Stomach (tissue), 4 donors: Measurements from ENCODE around the gene SMIM22.

ENCODE experiments used
- EP300 ChIP-seq: sonication (generic); formaldehyde crosslinking; IDR thresholded peaks from one replicate; pipeline ENCODE4 v1.6.1; 2017; ENCODE audit warnings: antibody characterized with exemption
- POLR2A ChIP-seq, 4 donors: fragments of 450-650 bp; IDR thresholded peaks; one replicate each; pipeline ENCODE4 v1.6.1; 2016; ENCODE audit warnings: antibody characterized with exemption in 4 of 4, control low read depth in 2 of 4, mild to moderate bottlenecking in 1 of 4, moderate library complexity in 1 of 4

DNA sequence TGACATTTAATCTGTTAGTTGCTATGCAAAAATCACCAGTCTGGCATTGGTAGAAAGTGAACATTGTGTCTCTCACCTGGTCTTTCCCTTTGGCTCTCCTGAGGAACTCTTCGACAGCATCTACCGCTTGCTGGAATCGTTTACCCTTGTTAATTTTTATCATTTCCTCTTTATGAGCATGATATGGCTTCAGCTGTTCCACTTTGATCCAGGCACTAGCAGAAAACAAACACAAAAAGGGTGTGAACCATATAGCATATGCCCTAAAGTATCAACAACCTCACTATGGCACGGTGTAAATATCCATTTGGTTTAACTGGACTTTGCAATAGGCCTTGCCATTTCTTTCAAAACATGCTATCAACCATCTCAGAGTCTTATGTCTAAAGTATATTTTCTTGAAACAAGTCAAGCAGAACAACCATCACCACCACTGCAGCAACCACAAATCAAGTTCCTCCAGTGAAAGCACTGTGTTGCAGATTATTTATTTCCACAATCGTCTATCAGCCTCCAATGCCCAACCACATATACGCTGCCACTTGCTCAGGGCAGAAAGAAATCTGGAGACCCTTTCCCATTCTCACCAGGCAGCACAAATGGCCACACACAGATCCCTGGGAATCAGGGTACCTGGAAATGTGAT, 37.7 kb downstream of the SMIM22 start:
- TF ChIP-seq POLR2A (IDR thresholded peaks at IDR 0.05) = no peak
- no peak for TF ChIP-seq EP300
